A673 (cell line): Measurements from ENCODE around the gene FKBP1C. TPM values are rescaled to one million over a fixed set of nuclear protein-coding genes. Genes with fewer than 3 reads are reported as not detected.

Experiments
- BruUV-seq: library from RNA; stranded (reverse); fragments of 400-500 nt; replicated peaks from 2 replicates; lab custom pipeline; 2021; lab: Mats Ljungman, UMichigan
- CTCF ChIA-PET: fragments of 300-600 bp; sonication (Branson Sonifier 250); formaldehyde crosslinking; loops from one replicate; lab custom pipeline; 2022; ENCODE audit warnings: antibody characterized with exemption; lab: Charles Lee
- POLR2A ChIA-PET: fragments of 300-600 bp; sonication (Branson Sonifier 250); formaldehyde crosslinking; loops from one replicate; lab custom pipeline; 2022; ENCODE audit warnings: antibody characterized with exemption; ENCODE audit not compliant: low non-redundant PET; lab: Charles Lee
- DNase-seq: peaks from one replicate; pipeline ENCODE4 v3.0.0-alpha.2; 2015; ENCODE audit warnings: low spot score
- H3K27ac ChIP-seq: fragments of 200-600 bp; sonication (generic); 2 replicates; pipeline ENCODE4 v1.5.1; 2016; ENCODE audit warnings: mixed run types, low read depth, mild to moderate bottlenecking, mixed read lengths, antibody characterized with exemption, low read length; ENCODE audit not compliant: poor library complexity, severe bottlenecking
- H3K27me3 ChIP-seq: fragments of 200-600 bp; sonication (generic); replicated peaks from 2 replicates; pipeline ENCODE4 v1.6.1; 2017; ENCODE audit warnings: mixed run types, low read depth, mild to moderate bottlenecking, mixed read lengths, antibody characterized with exemption, low read length; ENCODE audit not compliant: insufficient read depth, poor library complexity
- H3K36me3 ChIP-seq: fragments of 200-600 bp; sonication (generic); 2 replicates; pipeline ENCODE4 v1.6.1; 2016; ENCODE audit warnings: mixed run types, mild to moderate bottlenecking, mixed read lengths, antibody characterized with exemption, low read length; ENCODE audit not compliant: insufficient read depth, poor library complexity, severe bottlenecking
- H3K4me1 ChIP-seq: fragments of 200-600 bp; sonication (generic); 2 replicates; pipeline ENCODE4 v1.6.1; 2017; ENCODE audit warnings: mixed run types, mild to moderate bottlenecking, mixed read lengths, antibody characterized with exemption, low read length; ENCODE audit not compliant: insufficient read depth, poor library complexity, severe bottlenecking
- H3K4me3 ChIP-seq: fragments of 200-600 bp; sonication (generic); 2 replicates; pipeline ENCODE4 v1.5.1; 2016; ENCODE audit warnings: low read depth, mixed run types, mild to moderate bottlenecking, mixed read lengths, low read length; ENCODE audit not compliant: poor library complexity, severe bottlenecking
- H3K9me3 ChIP-seq: fragments of 200-600 bp; sonication (generic); 2 replicates; pipeline ENCODE4 v1.6.1; 2016; ENCODE audit warnings: mixed run types, low read depth, mild to moderate bottlenecking, mixed read lengths, antibody characterized with exemption, low read length; ENCODE audit not compliant: poor library complexity, severe bottlenecking
- EZH2 ChIP-seq: fragments of 200-600 bp; sonication (generic); IDR thresholded peaks from 2 replicates; pipeline ENCODE4 v1.6.1; 2017; ENCODE audit warnings: borderline replicate concordance, low read depth, mild to moderate bottlenecking, mixed read lengths, antibody characterized with exemption, low read length; ENCODE audit not compliant: poor library complexity, severe bottlenecking
- intact Hi-C: fragments of 100-400 bp; cut with micrococcal nuclease; formaldehyde crosslinking; loops from one replicate; pipeline ENCODE4 v1.10.0; 2022; ENCODE audit not compliant: unreplicated experiment
- total RNA-seq: library from RNA; stranded (reverse); gene quantifications from 2 replicates; pipeline ENCODE4 v1.2.3, GENCODE V29; 2021
- TF ChIP-seq, protein P1 (sequence below): fragments of 300-800, 200-600 bp; sonication (generic); conservative IDR thresholded peaks from 2 replicates; pipeline ENCODE4 v1.5.1; 2017; ENCODE audit warnings: low read depth, mild to moderate bottlenecking, antibody characterized with exemption, low read length, moderate library complexity, mixed read lengths

FKBP1C gene
- total RNA-seq, 1 experiment from 2014 or later = 0.28 TPM

DNA sequence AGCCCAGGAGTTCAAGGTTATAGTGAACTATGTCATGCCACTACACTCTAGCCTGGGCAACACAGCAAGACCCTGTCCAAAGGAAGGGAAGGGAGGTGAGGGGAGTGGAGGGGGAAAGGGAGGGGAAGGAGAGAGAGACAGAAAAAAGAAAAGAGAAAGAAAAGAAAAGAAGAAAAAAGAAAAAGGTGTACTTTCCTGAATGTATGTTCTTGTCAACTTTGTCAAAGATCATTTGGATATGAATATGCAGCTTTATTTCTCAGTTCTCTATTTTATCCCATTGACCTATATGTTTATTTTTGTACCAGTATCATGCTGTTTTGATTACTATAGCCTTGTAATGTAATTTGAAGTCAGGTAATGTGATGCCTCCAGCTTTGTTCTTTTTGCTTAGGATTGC is 30.9 kb upstream of the FKBP1C start:
- intact Hi-C loops = no loop called here
- CTCF ChIA-PET = no interaction called here
- Histone ChIP-seq H3K9me3 (no peaks in the 10 kb centered on the region), H3K27ac (no peak overlapping the region), H3K4me3 (no peak overlapping the region), H3K36me3 (no peaks in the 10 kb centered on the region), H3K27me3 (no peaks in the 10 kb centered on the region), H3K4me1 (no peaks in the 10 kb centered on the region)
- TF ChIP-seq, protein P1, sequence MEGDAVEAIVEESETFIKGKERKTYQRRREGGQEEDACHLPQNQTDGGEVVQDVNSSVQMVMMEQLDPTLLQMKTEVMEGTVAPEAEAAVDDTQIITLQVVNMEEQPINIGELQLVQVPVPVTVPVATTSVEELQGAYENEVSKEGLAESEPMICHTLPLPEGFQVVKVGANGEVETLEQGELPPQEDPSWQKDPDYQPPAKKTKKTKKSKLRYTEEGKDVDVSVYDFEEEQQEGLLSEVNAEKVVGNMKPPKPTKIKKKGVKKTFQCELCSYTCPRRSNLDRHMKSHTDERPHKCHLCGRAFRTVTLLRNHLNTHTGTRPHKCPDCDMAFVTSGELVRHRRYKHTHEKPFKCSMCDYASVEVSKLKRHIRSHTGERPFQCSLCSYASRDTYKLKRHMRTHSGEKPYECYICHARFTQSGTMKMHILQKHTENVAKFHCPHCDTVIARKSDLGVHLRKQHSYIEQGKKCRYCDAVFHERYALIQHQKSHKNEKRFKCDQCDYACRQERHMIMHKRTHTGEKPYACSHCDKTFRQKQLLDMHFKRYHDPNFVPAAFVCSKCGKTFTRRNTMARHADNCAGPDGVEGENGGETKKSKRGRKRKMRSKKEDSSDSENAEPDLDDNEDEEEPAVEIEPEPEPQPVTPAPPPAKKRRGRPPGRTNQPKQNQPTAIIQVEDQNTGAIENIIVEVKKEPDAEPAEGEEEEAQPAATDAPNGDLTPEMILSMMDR = no peak
- no peak for TF ChIP-seq EZH2
- DNase-seq = no peak
- POLR2A ChIA-PET = no interaction called here
- BruUV-seq = no TSS peak

DNA sequence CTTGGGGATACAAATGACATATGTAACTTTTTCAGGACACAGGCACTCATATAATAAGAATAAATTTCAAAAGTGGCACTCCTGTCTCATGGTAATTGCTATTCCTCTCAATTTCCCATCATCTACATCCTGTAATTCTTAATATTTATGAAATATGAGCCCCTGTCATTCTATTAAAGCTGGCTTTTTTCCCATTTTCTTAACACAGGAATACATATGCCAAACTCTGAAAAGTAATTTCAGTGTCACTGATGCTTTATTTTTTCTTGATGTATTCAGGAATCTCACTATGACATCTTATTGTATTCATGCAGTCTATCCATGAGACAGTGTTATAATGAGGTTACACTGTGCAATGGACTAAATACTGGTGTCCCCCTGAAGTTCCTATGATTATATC is 24.3 kb upstream of the FKBP1C start:
- TF ChIP-seq, protein P1 = no peak
- TF ChIP-seq EZH2 = no peak
- CTCF ChIA-PET = no interaction called here
- no peak for DNase-seq
- Histone ChIP-seq H3K4me1 (no peaks in the 10 kb centered on the region), H3K27ac (no peak overlapping the region), H3K27me3 (peaks cover 11% of the 10 kb centered on the region), H3K4me3 (no peak overlapping the region), H3K36me3 (no peaks in the 10 kb centered on the region), H3K9me3 (peaks cover 5% of the 10 kb centered on the region)
- POLR2A ChIA-PET = no interaction called here
- intact Hi-C loops = no loop called here
- no TSS peak for BruUV-seq

DNA sequence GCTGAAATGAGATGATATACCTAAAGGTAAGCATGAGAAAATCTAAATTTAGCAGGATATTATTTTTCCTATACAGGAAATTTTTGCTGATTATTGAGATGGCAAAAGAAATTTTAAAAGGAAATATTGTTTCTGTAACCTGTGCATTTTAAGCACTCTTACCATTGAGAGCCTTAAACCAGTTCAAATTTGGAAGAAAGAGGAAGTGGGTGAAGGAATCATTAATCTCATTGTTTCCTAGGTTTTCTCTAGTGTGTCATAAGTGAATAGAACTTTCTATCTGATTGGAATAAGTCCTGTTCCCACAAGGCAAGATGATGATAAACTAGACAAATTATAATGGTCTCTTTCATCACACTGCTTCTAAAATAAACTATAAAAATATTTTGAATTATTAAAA is 22.4 kb upstream of the FKBP1C start:
- no peak for DNase-seq
- ChIA-PET CTCF (no interaction called here), POLR2A (no interaction called here)
- Histone ChIP-seq H3K27me3 (peaks cover 11% of the 10 kb centered on the region), H3K4me1 (no peaks in the 10 kb centered on the region), H3K36me3 (no peaks in the 10 kb centered on the region), H3K27ac (no peak overlapping the region), H3K4me3 (no peak overlapping the region), H3K9me3 (peaks cover 5% of the 10 kb centered on the region)
- no TSS peak for BruUV-seq
- intact Hi-C loops = no loop called here
- TF ChIP-seq EZH2 = no peak
- TF ChIP-seq, protein P1 = no peak
